Keratinocyte (primary cell): ENCODE measurements around the gene APOF. TPM values are rescaled to one million over a fixed set of nuclear protein-coding genes. Genes with fewer than 3 reads are reported as not detected.

Experiments used
- DNase-seq: peaks from one replicate; pipeline ENCODE4 v3.0.0-alpha.2; 2011; ENCODE audit warnings: low read depth, missing footprints, low spot score
- FAIRE-seq: peaks from 2 replicates; lab custom pipeline; 2011; peaks lifted over from hg19 to GRCh38; lab: Jason Lieb, UNC
- H2AFZ ChIP-seq: 2 replicates; pipeline ENCODE4 v1.6.0; 2012; ENCODE audit warnings: low read length, control low read depth, inconsistent platforms; ENCODE audit not compliant: control insufficient read depth
- H3K27ac ChIP-seq: 2 replicates; pipeline ENCODE4 v1.5.1; 2011; ENCODE audit warnings: low read length; ENCODE audit not compliant: control insufficient read depth, insufficient read depth
- H3K27me3 ChIP-seq: 3 replicates; pipeline ENCODE4 v1.6.0; 2011; ENCODE audit warnings: low read length; ENCODE audit not compliant: control insufficient read depth, insufficient read depth; ENCODE audit errors: extremely low read depth
- H3K36me3 ChIP-seq, 2 experiments: 2 replicates in 1 of 2; 3 replicates in 1 of 2; pipeline ENCODE4 v1.5.1; 2011; ENCODE audit warnings: low read length in 2 of 2, mild to moderate bottlenecking in 1 of 2; ENCODE audit not compliant: control insufficient read depth in 2 of 2, insufficient read depth in 2 of 2; ENCODE audit errors: extremely low read depth in 1 of 2
- H3K4me1 ChIP-seq: 3 replicates; pipeline ENCODE4 v1.5.1; 2011; ENCODE audit warnings: low read length; ENCODE audit not compliant: control insufficient read depth, insufficient read depth; ENCODE audit errors: extremely low read depth
- H3K4me2 ChIP-seq: 3 replicates; pipeline ENCODE4 v1.6.0; 2011; ENCODE audit warnings: low read depth, low read length; ENCODE audit not compliant: control insufficient read depth, insufficient read depth; ENCODE audit errors: extremely low read depth
- H3K4me3 ChIP-seq, 3 experiments: fragments of 200-600 bp in 1 of 3; sonication (generic) in 1 of 3; 2 replicates in 2 of 3; 3 replicates in 1 of 3; pipeline ENCODE4 v1.5.1; 2011 to 2016; ENCODE audit warnings: low read length in 3 of 3, mild to moderate bottlenecking in 3 of 3, control low read depth in 2 of 3, inconsistent platforms in 1 of 3, low read depth in 1 of 3, mixed read lengths in 1 of 3, mixed run types in 1 of 3, moderate library complexity in 1 of 3; ENCODE audit not compliant: control insufficient read depth in 2 of 3, insufficient read depth in 2 of 3; ENCODE audit errors: extremely low read depth in 1 of 3
- H3K79me2 ChIP-seq: 2 replicates; pipeline ENCODE4 v1.6.0; 2012; ENCODE audit warnings: low read length; ENCODE audit not compliant: control insufficient read depth, insufficient read depth
- H3K9ac ChIP-seq: 3 replicates; pipeline ENCODE4 v1.6.0; 2011; ENCODE audit warnings: low read length; ENCODE audit not compliant: control insufficient read depth, insufficient read depth; ENCODE audit errors: extremely low read depth
- H3K9me1 ChIP-seq: 3 replicates; pipeline ENCODE4 v1.6.0; 2011; ENCODE audit warnings: low read length; ENCODE audit not compliant: control insufficient read depth, insufficient read depth; ENCODE audit errors: extremely low read depth
- H3K9me3 ChIP-seq: 2 replicates; pipeline ENCODE4 v1.5.1; 2012; ENCODE audit warnings: low read depth, low read length; ENCODE audit not compliant: control insufficient read depth
- H4K20me1 ChIP-seq: 3 replicates; pipeline ENCODE4 v1.6.0; 2011; ENCODE audit warnings: low read length; ENCODE audit not compliant: control insufficient read depth, insufficient read depth; ENCODE audit errors: extremely low read depth
- EZH2 ChIP-seq: IDR thresholded peaks from one replicate; pipeline ENCODE4 v1.6.1; 2012; ENCODE audit warnings: inconsistent platforms, mild to moderate bottlenecking, low read length, moderate library complexity
- dilution Hi-C: fragments of 300-500 bp; cut with MboI; formaldehyde crosslinking; loops from one replicate; pipeline ENCODE4 v1.7.0; 2020; ENCODE audit warnings: low sequenced_read_pairs; ENCODE audit not compliant: extremely low pct_ligation_motif_present
- polyA plus RNA-seq, 5 experiments: library from polyadenylated mRNA; depleted of rRNA in 3 of 5; stranded (reverse) in 3 of 5; stranded (forward) in 1 of 5; unstranded in 1 of 5; fragments of >200 nt; gene quantifications; 1 replicate in 1 of 5; 2 replicates in 3 of 5; 3 replicates in 1 of 5; pipeline versions ENCODE4 v1.2.1 to v1.2.3, GENCODE V29; 2011 to 2012; ENCODE audit warnings: missing spikeins in 2 of 5, low read depth in 1 of 5, low replicate concordance in 1 of 5
- TF ChIP-seq, protein P1 (sequence below), 3 experiments: IDR thresholded peaks in 1 of 3; conservative IDR thresholded peaks in 1 of 3; optimal IDR thresholded peaks in 1 of 3; 2 replicates in 2 of 3; 3 replicates in 1 of 3; pipeline versions ENCODE3 to v1.5.1; 2011; ENCODE audit warnings: low read length in 3 of 3, mild to moderate bottlenecking in 3 of 3, moderate library complexity in 2 of 3, control low read depth in 1 of 3, inconsistent platforms in 1 of 3; ENCODE audit not compliant: insufficient read depth in 2 of 3; ENCODE audit errors: extremely low read depth in 1 of 3

Gene APOF
- polyA plus RNA-seq, 1 donor (not counting 4 experiments of a cell fraction or from before 2014, with no cell fraction given), result not detected

GRCh38 chr12:56389412-56389811 lies 26.8 kb upstream of the APOF start:
- Histone ChIP-seq H3K27me3 (no peaks in the 10 kb centered on the region), H3K4me3 (no peak overlapping the region), H3K4me1 (no peaks in the 10 kb centered on the region), H4K20me1 (no peaks in the 10 kb centered on the region), H3K9me1 (no peaks in the 10 kb centered on the region), H3K9ac (no peak overlapping the region), H3K4me2 (no peak overlapping the region), H2AFZ (no peak overlapping the region), H3K36me3 (no peaks in the 10 kb centered on the region), H3K27ac (no peak overlapping the region), H3K9me3 (no peaks in the 10 kb centered on the region), H3K79me2 (no peaks in the 10 kb centered on the region)
- TF ChIP-seq, protein P1, sequence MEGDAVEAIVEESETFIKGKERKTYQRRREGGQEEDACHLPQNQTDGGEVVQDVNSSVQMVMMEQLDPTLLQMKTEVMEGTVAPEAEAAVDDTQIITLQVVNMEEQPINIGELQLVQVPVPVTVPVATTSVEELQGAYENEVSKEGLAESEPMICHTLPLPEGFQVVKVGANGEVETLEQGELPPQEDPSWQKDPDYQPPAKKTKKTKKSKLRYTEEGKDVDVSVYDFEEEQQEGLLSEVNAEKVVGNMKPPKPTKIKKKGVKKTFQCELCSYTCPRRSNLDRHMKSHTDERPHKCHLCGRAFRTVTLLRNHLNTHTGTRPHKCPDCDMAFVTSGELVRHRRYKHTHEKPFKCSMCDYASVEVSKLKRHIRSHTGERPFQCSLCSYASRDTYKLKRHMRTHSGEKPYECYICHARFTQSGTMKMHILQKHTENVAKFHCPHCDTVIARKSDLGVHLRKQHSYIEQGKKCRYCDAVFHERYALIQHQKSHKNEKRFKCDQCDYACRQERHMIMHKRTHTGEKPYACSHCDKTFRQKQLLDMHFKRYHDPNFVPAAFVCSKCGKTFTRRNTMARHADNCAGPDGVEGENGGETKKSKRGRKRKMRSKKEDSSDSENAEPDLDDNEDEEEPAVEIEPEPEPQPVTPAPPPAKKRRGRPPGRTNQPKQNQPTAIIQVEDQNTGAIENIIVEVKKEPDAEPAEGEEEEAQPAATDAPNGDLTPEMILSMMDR (optimal IDR thresholded peaks at IDR 0.05 in 1 of 3, IDR thresholded peaks at IDR 0.05 in 1 of 3, conservative IDR thresholded peaks at IDR 0.05 in 1 of 3; ENCODE audit: extremely low read depth in 1 of 3, insufficient read depth in 2 of 3, low read length in 3 of 3), result no peak
- no peak for TF ChIP-seq EZH2
- FAIRE-seq, result no peak
- DNase-seq, result no peak
- dilution Hi-C loops, result no loop called here

GRCh38 chr12:56387152-56387736 lies 24.6 kb upstream of the APOF start:
- no peaks in the 10 kb centered on the region for H3K9me1 ChIP-seq
- H4K20me1 ChIP-seq, result no peaks in the 10 kb centered on the region
- TF ChIP-seq EZH2, result no peak
- TF ChIP-seq, protein P1 (optimal IDR thresholded peaks at IDR 0.05 in 1 of 3, IDR thresholded peaks at IDR 0.05 in 1 of 3, conservative IDR thresholded peaks at IDR 0.05 in 1 of 3; ENCODE audit: extremely low read depth in 1 of 3, insufficient read depth in 2 of 3, low read length in 3 of 3), result no peak
- H3K4me3 ChIP-seq, result no peak overlapping the region
- H3K27me3 ChIP-seq, result peaks cover 6% of the 10 kb centered on the region
- H3K4me1 ChIP-seq, result no peaks in the 10 kb centered on the region
- H3K4me2 ChIP-seq, result no peak overlapping the region
- H3K9me3 ChIP-seq, result no peaks in the 10 kb centered on the region
- no peak overlapping the region for H3K27ac ChIP-seq
- DNase-seq, result no peak
- no peaks in the 10 kb centered on the region for H3K36me3 ChIP-seq
- dilution Hi-C loops, result no loop called here
- no peak overlapping the region for H3K9ac ChIP-seq
- H2AFZ ChIP-seq, result no peak overlapping the region
- FAIRE-seq, result no peak
- no peaks in the 10 kb centered on the region for H3K79me2 ChIP-seq
